HFFc6 (cell line): Measurements from ENCODE around the gene PRR18. TPM values are rescaled to one million over a fixed set of nuclear protein-coding genes. Genes with fewer than 3 reads are reported as not detected.

Source experiments
- DNase-seq: peaks from one replicate; pipeline ENCODE4 v3.0.0-alpha.2; 2018
- H3K27ac Mint-ChIP-seq: 2 replicates; pipeline ENCODE4 v1.8.0; 2020; ENCODE audit warnings: mild to moderate bottlenecking, mixed read lengths
- H3K27me3 Mint-ChIP-seq: 2 replicates; pipeline ENCODE4 v1.8.0; 2021; ENCODE audit warnings: mild to moderate bottlenecking, moderate library complexity, mixed read lengths; ENCODE audit not compliant: insufficient read depth
- H3K36me3 Mint-ChIP-seq: 2 replicates; pipeline ENCODE4 v1.8.0; 2021; ENCODE audit warnings: low read depth, mixed read lengths
- H3K4me1 Mint-ChIP-seq: 2 replicates; pipeline ENCODE4 v1.8.0; 2020; ENCODE audit warnings: low read depth, mixed read lengths
- H3K4me3 Mint-ChIP-seq: 2 replicates; pipeline ENCODE4 v1.8.0; 2020; ENCODE audit warnings: mild to moderate bottlenecking, moderate library complexity, mixed read lengths
- H3K9me3 Mint-ChIP-seq: 2 replicates; pipeline ENCODE4 v1.8.0; 2020; ENCODE audit warnings: mild to moderate bottlenecking, mixed read lengths
- CTCF ChIP-seq: fragments of 200-600 bp; sonication (generic); IDR thresholded peaks from 2 replicates; pipeline ENCODE4 v1.5.0; 2021; ENCODE audit warnings: antibody characterized with exemption, mild to moderate bottlenecking
- total RNA-seq, 6 experiments: library from RNA; stranded (reverse); fragmentation: NEBNext Ultra II Directional; extraction: Animal tissue kit (Norgen Biotek cat#: 25700); gene quantifications; 2 replicates in 1 of 6; 3 replicates in 5 of 6; pipeline ENCODE4 v1.2.3, GENCODE V29; 2021

Gene PRR18
- total RNA-seq, 6 experiments from 2014 or later, result not detected

GRCh38 chr6:166338854-166339253 lies 30.7 kb upstream of the PRR18 start:
- no peak for DNase-seq
- Mint-ChIP-seq H3K4me1 (peaks cover 16% of the 10 kb centered on the region), H3K36me3 (peaks cover 26% of the 10 kb centered on the region), H3K9me3 (no peaks in the 10 kb centered on the region), H3K4me3 (no peak overlapping the region), H3K27ac (no peak overlapping the region), H3K27me3 (peaks cover 2% of the 10 kb centered on the region; the same call in 1 of the 2 replicates)
- no peak for TF ChIP-seq CTCF

GRCh38 chr6:166336847-166337246 lies 28.7 kb upstream of the PRR18 start:
- Mint-ChIP-seq H3K9me3 (no peaks in the 10 kb centered on the region), H3K36me3 (peaks cover 24% of the 10 kb centered on the region), H3K27me3 (peaks cover 6% of the 10 kb centered on the region), H3K4me1 (peaks cover 22% of the 10 kb centered on the region), H3K27ac (no peak overlapping the region), H3K4me3 (no peak overlapping the region)
- DNase-seq, result no peak
- no peak for TF ChIP-seq CTCF

GRCh38 chr6:166335378-166336302 lies 27.4 kb upstream of the PRR18 start:
- Mint-ChIP-seq H3K27ac (no peak overlapping the region), H3K27me3 (peaks cover 6% of the 10 kb centered on the region), H3K9me3 (no peaks in the 10 kb centered on the region), H3K4me3 (no peak overlapping the region), H3K36me3 (peaks cover 19% of the 10 kb centered on the region), H3K4me1 (peaks cover 16% of the 10 kb centered on the region; the same call in 1 of the 2 replicates)
- DNase-seq, result no peak
- no peak for TF ChIP-seq CTCF

- TF ChIP-seq CTCF, result no peak
- Mint-ChIP-seq H3K9me3 (no peaks in the 10 kb centered on the region), H3K4me3 (no peak overlapping the region)
Measured at GRCh38 chr6:166334878-166335277, 26.7 kb upstream of the PRR18 start.

GRCh38 chr6:166333172-166333995 lies 25.2 kb upstream of the PRR18 start:
- TF ChIP-seq CTCF, result no peak
- peaks cover 16% of the 10 kb centered on the region; the same call in 1 of the 2 replicates for H3K4me1 Mint-ChIP-seq
- 0 out of 2 replicates have a peak overlapping the region, but pooled peaks have one; percentile 15 for H3K27ac Mint-ChIP-seq
- H3K4me3 Mint-ChIP-seq, result no peak overlapping the region
- no peak for DNase-seq
- H3K9me3 Mint-ChIP-seq, result no peaks in the 10 kb centered on the region
- H3K36me3 Mint-ChIP-seq, result peaks cover 19% of the 10 kb centered on the region
- H3K27me3 Mint-ChIP-seq, result peaks cover 6% of the 10 kb centered on the region

More at GRCh38 chr6:166334878-166335277, 26.7 kb upstream of the PRR18 start:
- peaks cover 16% of the 10 kb centered on the region; the same call in 1 of the 2 replicates for H3K4me1 Mint-ChIP-seq
- no peak overlapping the region for H3K27ac Mint-ChIP-seq
- H3K36me3 Mint-ChIP-seq, result peaks cover 19% of the 10 kb centered on the region
- no peak for DNase-seq
- H3K27me3 Mint-ChIP-seq, result peaks cover 6% of the 10 kb centered on the region
